GM18907 (cell line): ENCODE measurements around the gene GDF7.
A peak's percentile ranks its signal among the peaks of the same experiment; 100 is the strongest.

Experiments
- ATAC-seq: cut with Tn5 transposase; IDR thresholded peaks from one replicate; pipeline ENCODE4 v1.9.1; 2021; ENCODE audit warnings: mild to moderate bottlenecking, moderate library complexity; ENCODE audit not compliant: unreplicated experiment

GDF7 gene

GRCh38 chr2:20642055-20642971 is 24.6 kb upstream of the GDF7 start:
- ATAC-seq: peak; percentile 92

GRCh38 chr2:20643060-20643459 is 23.9 kb upstream of the GDF7 start:
- ATAC-seq: no peak

GRCh38 chr2:20643826-20644225 is 23.1 kb upstream of the GDF7 start:
- no peak for ATAC-seq

- ATAC-seq: no peak
Observed at GRCh38 chr2:20645301-20645701, 21.6 kb upstream of the GDF7 start.

- no peak for ATAC-seq
Observed at GRCh38 chr2:20645761-20646160, 21.2 kb upstream of the GDF7 start.

- ATAC-seq: no peak
Observed at GRCh38 chr2:20646446-20646845, 20.5 kb upstream of the GDF7 start.

GRCh38 chr2:20647211-20647610 is 19.7 kb upstream of the GDF7 start:
- no peak for ATAC-seq

- no peak for ATAC-seq
Observed at GRCh38 chr2:20647738-20648137, 19.2 kb upstream of the GDF7 start.

GRCh38 chr2:20648206-20648605 is 18.7 kb upstream of the GDF7 start:
- ATAC-seq: no peak

- ATAC-seq: no peak
Observed at GRCh38 chr2:20648831-20649230, 18.1 kb upstream of the GDF7 start.

- no peak for ATAC-seq
Observed at GRCh38 chr2:20649576-20649975, 17.4 kb upstream of the GDF7 start.

GRCh38 chr2:20649976-20650375 is 17.0 kb upstream of the GDF7 start:
- ATAC-seq: no peak

GRCh38 chr2:20650393-20650876 is 16.5 kb upstream of the GDF7 start:
- peak; percentile 23 for ATAC-seq

- peak; percentile 96 for ATAC-seq
Observed at GRCh38 chr2:20650877-20651730, 15.8 kb upstream of the GDF7 start, which contains the start of gene HS1BP3. TSS of gene HS1BP3 (minus strand) at chr2:20651098. CDS start at chr2:20651063, 35 bp downstream.

- no peak for ATAC-seq
Observed at GRCh38 chr2:20651731-20652099, 15.2 kb upstream of the GDF7 start.

- ATAC-seq: no peak
Observed at GRCh38 chr2:20652141-20652540, 14.8 kb upstream of the GDF7 start.

GRCh38 chr2:20652673-20653575 is 14.0 kb upstream of the GDF7 start:
- no peak for ATAC-seq

- ATAC-seq: no peak
Observed at GRCh38 chr2:20653695-20654534, 13.0 kb upstream of the GDF7 start.

- ATAC-seq: no peak
Observed at GRCh38 chr2:20654535-20654813, 12.5 kb upstream of the GDF7 start.

GRCh38 chr2:20656561-20656960 is 10.4 kb upstream of the GDF7 start:
- ATAC-seq: no peak
